HEK293 (cell line): Measurements from ENCODE around the gene CDC20.

Experiments used
- CTCF ChIA-PET: fragments of 350-600 bp; formaldehyde crosslinking; extraction: SDS; loops from one replicate; lab custom pipeline; 2021; ENCODE audit warnings: antibody characterized with exemption; lab: Yijun Ruan, JAX
- POLR2A ChIA-PET: fragments of 300-600 bp; formaldehyde crosslinking; extraction: SDS; loops from one replicate; lab custom pipeline; 2020; ENCODE audit warnings: antibody characterized with exemption, inconsistent platforms; lab: Yijun Ruan, JAX
- H3K27ac ChIP-seq: fragments of 200-500 bp; sonication (Bioruptor generic); 2 replicates; pipeline ENCODE4 v1.5.1; 2014; ENCODE audit warnings: low read depth, low read length, control low read depth, inconsistent platforms; ENCODE audit errors: extremely low read depth
- H3K36me3 ChIP-seq, 2 experiments: fragments of 200-500 bp in 1 of 2; sonication (Bioruptor generic) in 1 of 2; 1 replicate in 1 of 2; 2 replicates in 1 of 2; pipeline ENCODE4 v1.5.1; 2014 to 2017; ENCODE audit warnings: inconsistent platforms in 2 of 2, low read length in 2 of 2; ENCODE audit not compliant: control insufficient read depth in 2 of 2, insufficient read depth in 1 of 2
- H3K4me1 ChIP-seq: fragments of 200-500 bp; sonication (Bioruptor generic); 2 replicates; pipeline ENCODE4 v1.5.1; 2014; ENCODE audit warnings: mild to moderate bottlenecking, low read length, inconsistent platforms; ENCODE audit not compliant: control insufficient read depth, insufficient read depth
- H3K4me3 ChIP-seq: 2 replicates; pipeline ENCODE4 v1.5.1; 2011; ENCODE audit warnings: low read depth, mild to moderate bottlenecking, control low read depth, low read length, moderate library complexity
- H3K9me3 ChIP-seq: fragments of 200-500 bp; sonication (Bioruptor generic); 2 replicates; pipeline ENCODE4 v1.5.1; 2014; ENCODE audit warnings: low read depth, low read length, inconsistent platforms; ENCODE audit not compliant: control insufficient read depth, insufficient read depth
- INSM2 ChIP-seq: fragments of 450-650 bp; formaldehyde crosslinking; IDR thresholded peaks from 2 replicates; pipeline ENCODE4 v1.5.1; 2016; ENCODE audit warnings: missing biosample characterization, missing genetic modification characterization
- KLF8 ChIP-seq: fragments of 450-650 bp; formaldehyde crosslinking; IDR thresholded peaks from 2 replicates; pipeline ENCODE4 v1.5.1; 2016; ENCODE audit warnings: missing biosample characterization, missing genetic modification characterization
- MEIS1 ChIP-seq: sonication (generic); formaldehyde crosslinking; IDR thresholded peaks from 2 replicates; pipeline ENCODE4 v1.8.1; 2022; ENCODE audit warnings: missing genetic modification reagents, mild to moderate bottlenecking, borderline replicate concordance
- OSR2 ChIP-seq: fragments of 450-650 bp; formaldehyde crosslinking; IDR thresholded peaks from 2 replicates; pipeline ENCODE4 v1.5.1; 2016; ENCODE audit warnings: missing biosample characterization, missing genetic modification characterization
- PBX3 ChIP-seq: sonication (generic); formaldehyde crosslinking; IDR thresholded peaks from 2 replicates; pipeline ENCODE4 v1.8.1; 2022; ENCODE audit warnings: mild to moderate bottlenecking, moderate library complexity, missing genetic modification reagents
- PRDM10 ChIP-seq: fragments of 450-650 bp; formaldehyde crosslinking; IDR thresholded peaks from 2 replicates; pipeline ENCODE4 v1.5.1; 2016; ENCODE audit warnings: missing biosample characterization, missing genetic modification characterization
- ZBTB17 ChIP-seq: fragments of 450-650 bp; formaldehyde crosslinking; IDR thresholded peaks from 2 replicates; pipeline ENCODE4 v1.5.1; 2016; ENCODE audit warnings: missing biosample characterization, missing genetic modification characterization
- ZBTB48 ChIP-seq: fragments of 450-650 bp; formaldehyde crosslinking; IDR thresholded peaks from 2 replicates; pipeline ENCODE4 v1.5.1; 2016; ENCODE audit warnings: missing biosample characterization, missing genetic modification characterization
- ZFP37 ChIP-seq: fragments of 450-650 bp; formaldehyde crosslinking; IDR thresholded peaks from 2 replicates; pipeline ENCODE4 v1.5.1; 2016; ENCODE audit warnings: missing biosample characterization, missing genetic modification characterization
- ZNF140 ChIP-seq: fragments of 450-650 bp; formaldehyde crosslinking; IDR thresholded peaks from 2 replicates; pipeline ENCODE4 v1.5.1; 2016; ENCODE audit warnings: missing biosample characterization, missing genetic modification characterization
- ZNF174 ChIP-seq: fragments of 450-650 bp; formaldehyde crosslinking; IDR thresholded peaks from 2 replicates; pipeline ENCODE4 v1.5.0; 2017; ENCODE audit warnings: missing biosample characterization, mild to moderate bottlenecking, missing genetic modification characterization
- ZNF366 ChIP-seq: fragments of 450-650 bp; formaldehyde crosslinking; conservative IDR thresholded peaks from 2 replicates; pipeline ENCODE4 v1.5.1; 2016; ENCODE audit warnings: missing biosample characterization, missing genetic modification characterization
- ZNF416 ChIP-seq: fragments of 450-650 bp; formaldehyde crosslinking; IDR thresholded peaks from 2 replicates; pipeline ENCODE4 v1.5.1; 2016; ENCODE audit warnings: missing biosample characterization, missing genetic modification characterization
- ZNF530 ChIP-seq: fragments of 450-650 bp; formaldehyde crosslinking; IDR thresholded peaks from 2 replicates; pipeline ENCODE4 v1.5.1; 2016; ENCODE audit warnings: low read depth, missing biosample characterization, missing genetic modification characterization
- ZNF571 ChIP-seq: fragments of 450-650 bp; formaldehyde crosslinking; IDR thresholded peaks from 2 replicates; pipeline ENCODE4 v1.5.0; 2017; ENCODE audit warnings: missing biosample characterization, missing genetic modification characterization
- ZNF600 ChIP-seq: fragments of 450-650 bp; formaldehyde crosslinking; IDR thresholded peaks from 2 replicates; pipeline ENCODE4 v1.5.1; 2016; ENCODE audit warnings: missing biosample characterization, missing genetic modification characterization
- ZNF610 ChIP-seq: fragments of 450-650 bp; formaldehyde crosslinking; IDR thresholded peaks from 2 replicates; pipeline ENCODE4 v1.5.1; 2016; ENCODE audit warnings: missing biosample characterization, missing genetic modification characterization, borderline replicate concordance
- ZNF623 ChIP-seq: fragments of 450-650 bp; formaldehyde crosslinking; IDR thresholded peaks from 2 replicates; pipeline ENCODE4 v1.5.1; 2016; ENCODE audit warnings: missing biosample characterization, missing genetic modification characterization
- ZNF626 ChIP-seq: fragments of 450-650 bp; sonication (Bioruptor Pico); formaldehyde crosslinking; IDR thresholded peaks from 2 replicates; pipeline ENCODE4 v1.5.1; 2018; ENCODE audit warnings: missing biosample characterization, missing genetic modification characterization, inconsistent platforms
- ZNF785 ChIP-seq: fragments of 450-650 bp; formaldehyde crosslinking; IDR thresholded peaks from 2 replicates; pipeline ENCODE4 v1.5.1; 2016; ENCODE audit warnings: missing biosample characterization, missing genetic modification characterization
- ZSCAN5A ChIP-seq: fragments of 450-650 bp; formaldehyde crosslinking; IDR thresholded peaks from 2 replicates; pipeline ENCODE4 v1.5.1; 2016; ENCODE audit warnings: missing biosample characterization, missing genetic modification characterization
- TF ChIP-seq, protein P1 (sequence below): fragments of 450-650 bp; formaldehyde crosslinking; IDR thresholded peaks from 2 replicates; pipeline ENCODE4 v1.5.1; 2016; ENCODE audit warnings: missing biosample characterization, missing genetic modification characterization
- TF ChIP-seq, protein P2 (sequence below): fragments of 450-650 bp; formaldehyde crosslinking; optimal IDR thresholded peaks from 2 replicates; pipeline ENCODE3; 2016; ENCODE audit warnings: missing biosample characterization, mild to moderate bottlenecking, missing genetic modification characterization
- TF ChIP-seq, protein P3 (sequence below): fragments of 450-650 bp; formaldehyde crosslinking; IDR thresholded peaks from 2 replicates; pipeline ENCODE4 v1.5.1; 2016; ENCODE audit warnings: missing biosample characterization, missing genetic modification characterization

Gene CDC20

DNA sequence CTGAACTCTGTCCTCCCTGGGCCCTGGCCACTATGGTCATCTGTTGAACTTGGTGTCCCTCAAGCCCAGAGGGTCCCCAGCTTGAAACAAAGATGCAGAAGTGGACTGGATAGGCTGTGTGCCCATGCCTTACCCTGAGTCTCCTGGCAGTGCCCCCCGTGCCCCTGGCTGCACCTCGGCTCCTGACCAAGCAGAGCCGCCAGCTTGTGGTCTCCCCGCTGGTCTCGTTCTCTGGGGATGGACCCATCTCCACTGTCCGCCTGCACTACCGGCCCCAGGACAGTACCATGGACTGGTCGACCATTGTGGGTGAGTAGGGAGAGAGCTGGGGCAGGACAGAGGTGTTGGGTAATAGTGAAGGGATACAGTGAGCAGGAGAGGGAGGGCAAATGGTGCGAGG is 47.3 kb upstream of the CDC20 start (continued):
- TF ChIP-seq, protein P1, sequence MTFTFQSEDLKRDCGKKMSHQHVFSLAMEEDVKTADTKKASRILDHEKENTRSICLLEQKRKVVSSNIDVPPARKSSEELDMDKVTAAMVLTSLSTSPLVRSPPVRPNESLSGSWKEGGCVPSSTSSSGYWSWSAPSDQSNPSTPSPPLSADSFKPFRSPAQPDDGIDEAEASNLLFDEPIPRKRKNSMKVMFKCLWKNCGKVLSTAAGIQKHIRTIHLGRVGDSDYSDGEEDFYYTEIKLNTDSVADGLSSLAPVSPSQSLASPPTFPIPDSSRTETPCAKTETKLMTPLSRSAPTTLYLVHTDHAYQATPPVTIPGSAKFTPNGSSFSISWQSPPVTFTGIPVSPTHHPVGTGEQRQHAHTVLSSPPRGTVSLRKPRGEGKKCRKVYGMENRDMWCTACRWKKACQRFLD (tag by site-specific recombination): no peak
- no peak for TF ChIP-seq INSM2 (tag by site-specific recombination)
- no peak for TF ChIP-seq ZSCAN5A (tag by site-specific recombination)
- TF ChIP-seq ZNF416 (tag by site-specific recombination): no peak
- no peak for TF ChIP-seq ZNF366
- TF ChIP-seq ZBTB48 (tag by site-specific recombination): no peak
- no peak for TF ChIP-seq ZNF626 (tag by site-specific recombination)
- no peak for TF ChIP-seq ZFP37 (tag by site-specific recombination)
- no peak for TF ChIP-seq ZNF140 (tag by site-specific recombination)
- TF ChIP-seq, all 188 proteins: peak for 0

DNA sequence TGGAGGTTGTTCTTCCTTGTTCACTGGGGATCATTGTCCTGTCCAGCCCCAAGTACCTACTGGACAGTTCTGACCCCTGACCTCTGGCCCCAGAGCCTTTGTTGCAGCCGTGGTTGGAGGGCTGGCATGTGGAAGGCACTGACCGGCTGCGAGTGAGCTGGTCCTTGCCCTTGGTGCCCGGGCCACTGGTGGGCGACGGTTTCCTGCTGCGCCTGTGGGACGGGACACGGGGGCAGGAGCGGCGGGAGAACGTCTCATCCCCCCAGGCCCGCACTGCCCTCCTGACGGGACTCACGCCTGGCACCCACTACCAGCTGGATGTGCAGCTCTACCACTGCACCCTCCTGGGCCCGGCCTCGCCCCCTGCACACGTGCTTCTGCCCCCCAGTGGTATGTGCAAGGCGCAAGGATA is 46.6 kb upstream of the CDC20 start:
- ChIA-PET POLR2A (no interaction called here), CTCF (interaction anchor here (0.7 kb wide), 1 partner anchor 102 kb away, joined by 3 read pairs; no protein-coding TSS in a partner anchor)
- no peak for TF ChIP-seq ZNF571 (tag by site-specific recombination)
- TF ChIP-seq ZNF610 (tag by site-specific recombination): no peak
- no peak for TF ChIP-seq PRDM10 (tag by site-specific recombination)
- TF ChIP-seq, protein P2, sequence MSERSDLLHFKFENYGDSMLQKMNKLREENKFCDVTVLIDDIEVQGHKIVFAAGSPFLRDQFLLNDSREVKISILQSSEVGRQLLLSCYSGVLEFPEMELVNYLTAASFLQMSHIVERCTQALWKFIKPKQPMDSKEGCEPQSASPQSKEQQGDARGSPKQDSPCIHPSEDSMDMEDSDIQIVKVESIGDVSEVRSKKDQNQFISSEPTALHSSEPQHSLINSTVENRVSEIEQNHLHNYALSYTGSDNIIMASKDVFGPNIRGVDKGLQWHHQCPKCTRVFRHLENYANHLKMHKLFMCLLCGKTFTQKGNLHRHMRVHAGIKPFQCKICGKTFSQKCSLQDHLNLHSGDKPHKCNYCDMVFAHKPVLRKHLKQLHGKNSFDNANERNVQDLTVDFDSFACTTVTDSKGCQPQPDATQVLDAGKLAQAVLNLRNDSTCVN (tag by site-specific recombination): no peak
- TF ChIP-seq MEIS1: no peak
- no peak for TF ChIP-seq ZNF785 (tag by site-specific recombination)
- no peak for TF ChIP-seq ZNF623 (tag by site-specific recombination)
- TF ChIP-seq, protein P3, sequence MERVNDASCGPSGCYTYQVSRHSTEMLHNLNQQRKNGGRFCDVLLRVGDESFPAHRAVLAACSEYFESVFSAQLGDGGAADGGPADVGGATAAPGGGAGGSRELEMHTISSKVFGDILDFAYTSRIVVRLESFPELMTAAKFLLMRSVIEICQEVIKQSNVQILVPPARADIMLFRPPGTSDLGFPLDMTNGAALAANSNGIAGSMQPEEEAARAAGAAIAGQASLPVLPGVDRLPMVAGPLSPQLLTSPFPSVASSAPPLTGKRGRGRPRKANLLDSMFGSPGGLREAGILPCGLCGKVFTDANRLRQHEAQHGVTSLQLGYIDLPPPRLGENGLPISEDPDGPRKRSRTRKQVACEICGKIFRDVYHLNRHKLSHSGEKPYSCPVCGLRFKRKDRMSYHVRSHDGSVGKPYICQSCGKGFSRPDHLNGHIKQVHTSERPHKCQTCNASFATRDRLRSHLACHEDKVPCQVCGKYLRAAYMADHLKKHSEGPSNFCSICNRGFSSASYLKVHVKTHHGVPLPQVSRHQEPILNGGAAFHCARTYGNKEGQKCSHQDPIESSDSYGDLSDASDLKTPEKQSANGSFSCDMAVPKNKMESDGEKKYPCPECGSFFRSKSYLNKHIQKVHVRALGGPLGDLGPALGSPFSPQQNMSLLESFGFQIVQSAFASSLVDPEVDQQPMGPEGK: no peak
- no peak for TF ChIP-seq OSR2
- no peak for TF ChIP-seq ZNF600 (tag by site-specific recombination)
- TF ChIP-seq ZNF174 (tag by site-specific recombination): no peak
- no peak for TF ChIP-seq ZNF530 (tag by site-specific recombination)
- TF ChIP-seq ZBTB17 (tag by site-specific recombination): no peak
- no peak for TF ChIP-seq PBX3 (CRISPR knock-in tag)
- no peak for TF ChIP-seq KLF8

More for the DNA sequence above, 46.6 kb upstream of the CDC20 start:
- Histone ChIP-seq H3K9me3 (no peaks in the 10 kb centered on the region), H3K36me3 (no peaks in the 10 kb centered on the region), H3K27ac (no peak overlapping the region), H3K4me3 (no peak overlapping the region), H3K4me1 (no peaks in the 10 kb centered on the region)
